ENCODE measurements around the gene JAKMIP2. TPM values are rescaled to one million over a fixed set of nuclear protein-coding genes. Genes with fewer than 3 reads are reported as not detected.

Gene JAKMIP2
- total RNA-seq, 4 donors from 2014 or later: 0.09 to 2.9 (median 0.18) TPM; not detected in 1

- Histone ChIP-seq H3K9me3 (no peaks in the 10 kb centered on the region), H3K36me3 (no peaks in the 10 kb centered on the region), H3K27ac (no peak overlapping the region), H3K27me3 (no peaks in the 10 kb centered on the region), H3K4me3 (no peak overlapping the region), H3K4me1 (no peaks in the 10 kb centered on the region)
- DNase-seq: no peak
- intact Hi-C loops (cut with DNase I): no loop called here
- TF ChIP-seq POLR2A (IDR thresholded peaks at IDR 0.05) (no peak), CTCF (IDR thresholded peaks at IDR 0.05) (no peak)
- 87 to 88% methylated on average over 3 of the region's 3 CpGs for WGBS, 2 donors
These were observed 29.8 kb downstream of the JAKMIP2 start for GRCh38 chr5:147752666-147753290.

- Histone ChIP-seq H3K9me3 (no peaks in the 10 kb centered on the region), H3K4me3 (no peak overlapping the region), H3K4me1 (no peaks in the 10 kb centered on the region), H3K27me3 (no peaks in the 10 kb centered on the region), H3K27ac (no peak overlapping the region), H3K36me3 (no peaks in the 10 kb centered on the region)
- TF ChIP-seq POLR2A (IDR thresholded peaks at IDR 0.05): no peak
- no peak for TF ChIP-seq CTCF (IDR thresholded peaks at IDR 0.05)
- 43 to 50% methylated on average over 2 of the region's 2 CpGs for WGBS, 2 donors
- intact Hi-C loops (cut with DNase I): no loop called here
- DNase-seq: no peak
These were observed 30.5 kb downstream of the JAKMIP2 start for GRCh38 chr5:147752033-147752432.

- no peak for DNase-seq
- H3K27ac ChIP-seq: no peak overlapping the region
These were observed 31.2 kb downstream of the JAKMIP2 start for GRCh38 chr5:147751156-147751830.

GRCh38 chr5:147750065-147750464, 32.5 kb downstream of the JAKMIP2 start:
- intact Hi-C loops (cut with DNase I): no loop called here
- H3K27me3 ChIP-seq: no peaks in the 10 kb centered on the region
- TF ChIP-seq CTCF (IDR thresholded peaks at IDR 0.05) (no peak), POLR2A (IDR thresholded peaks at IDR 0.05) (no peak)
- DNase-seq: no peak
- H3K4me1 ChIP-seq: no peaks in the 10 kb centered on the region
- no peaks in the 10 kb centered on the region for H3K36me3 ChIP-seq
- H3K4me3 ChIP-seq: no peak overlapping the region
- H3K27ac ChIP-seq: no peak overlapping the region
- 62 to 69% methylated on average over 4 of the region's 4 CpGs for WGBS, 2 donors
- no peaks in the 10 kb centered on the region for H3K9me3 ChIP-seq

More at GRCh38 chr5:147751156-147751830, 31.2 kb downstream of the JAKMIP2 start:
- intact Hi-C loops (cut with DNase I): no loop called here
- no peaks in the 10 kb centered on the region for H3K36me3 ChIP-seq
- H3K27me3 ChIP-seq: no peaks in the 10 kb centered on the region
- WGBS, 2 donors: 67 to 69% methylated on average over 13 of the region's 13 CpGs
- H3K9me3 ChIP-seq: no peaks in the 10 kb centered on the region
- TF ChIP-seq CTCF (IDR thresholded peaks at IDR 0.05): no peak
- no peak for TF ChIP-seq POLR2A (IDR thresholded peaks at IDR 0.05)
- H3K4me1 ChIP-seq: no peaks in the 10 kb centered on the region
- no peak overlapping the region for H3K4me3 ChIP-seq

- H3K4me1 ChIP-seq: no peaks in the 10 kb centered on the region
- no peaks in the 10 kb centered on the region for H3K27me3 ChIP-seq
- no peak for DNase-seq
- H3K36me3 ChIP-seq: no peaks in the 10 kb centered on the region
- WGBS, 2 donors: 32 to 80% methylated on average over 1 to 2 of the region's 2 CpGs
- no peak overlapping the region for H3K27ac ChIP-seq
- H3K4me3 ChIP-seq: no peak overlapping the region
- no peaks in the 10 kb centered on the region for H3K9me3 ChIP-seq
- intact Hi-C loops (cut with DNase I): no loop called here
- no peak for TF ChIP-seq CTCF (IDR thresholded peaks at IDR 0.05)
- no peak for TF ChIP-seq POLR2A (IDR thresholded peaks at IDR 0.05)
These were observed 33.9 kb downstream of the JAKMIP2 start for GRCh38 chr5:147748590-147748989.
